SHP77 treated with DMSO at 0.1 percent for 48 hours (cell line): Measurements from ENCODE around the gene HMGCS1.
"Not testable (repeated sequence)": the region's sequence is repeated elsewhere in the genome, so short reads cannot be mapped to it uniquely, and the experiment has no call there.

Source experiments
- DNase-seq: peaks from one replicate; lab custom pipeline; 2025; lab: John Stamatoyannopoulos, UW

HMGCS1 gene

GRCh38 chr5:43313035-43313853 lies at the start of gene HMGCS1:
HMGCS1 (minus strand) TSS chr5:43313412; CDS start chr5:43298965, 14,447 bp downstream.
- DNase-seq: peak; percentile 100

DNA sequence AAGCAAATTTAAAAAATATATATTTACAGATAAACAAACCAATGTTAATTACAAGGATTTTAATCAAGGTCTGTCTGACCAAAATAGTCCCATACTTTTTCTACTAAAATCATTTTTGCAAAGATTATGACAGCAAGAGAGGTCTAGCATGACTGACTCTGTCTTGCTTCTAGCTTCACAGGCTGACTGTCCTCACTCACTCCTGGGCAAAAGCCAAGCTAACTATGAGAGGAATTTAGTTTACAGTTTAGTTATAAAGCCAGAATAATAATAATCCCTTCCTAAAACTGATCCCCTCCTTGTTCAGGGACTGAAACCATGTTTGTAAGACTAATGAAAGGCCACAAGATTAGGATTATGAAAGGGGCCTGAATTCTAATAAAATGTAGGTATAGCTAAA lies 45.5 kb upstream of the HMGCS1 start:
- DNase-seq: no peak

DNA sequence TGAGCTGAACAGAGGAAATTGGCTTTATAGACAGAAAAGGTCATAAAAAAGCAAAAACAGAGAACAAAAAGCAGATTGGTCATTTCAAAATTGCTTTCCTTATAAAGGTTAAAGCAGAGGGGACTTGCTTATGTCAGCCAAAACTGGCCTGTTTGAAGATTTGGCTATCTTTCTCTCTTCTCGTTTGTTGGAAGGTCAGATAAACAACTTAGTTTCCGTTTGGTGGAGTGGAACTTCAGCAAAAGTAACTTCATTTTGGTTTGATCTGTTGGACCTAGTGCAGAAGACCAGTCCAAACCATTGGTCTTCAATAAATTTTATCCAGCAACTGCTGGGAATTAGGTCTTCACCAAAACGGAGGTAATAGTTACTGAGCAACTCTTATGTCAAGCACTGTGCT lies 45.1 kb upstream of the HMGCS1 start:
- no peak for DNase-seq

GRCh38 chr5:43357878-43358281 lies 44.7 kb upstream of the HMGCS1 start:
- no peak for DNase-seq

- DNase-seq: no peak
Measured at GRCh38 chr5:43357067-43357466, 43.9 kb upstream of the HMGCS1 start.

DNA sequence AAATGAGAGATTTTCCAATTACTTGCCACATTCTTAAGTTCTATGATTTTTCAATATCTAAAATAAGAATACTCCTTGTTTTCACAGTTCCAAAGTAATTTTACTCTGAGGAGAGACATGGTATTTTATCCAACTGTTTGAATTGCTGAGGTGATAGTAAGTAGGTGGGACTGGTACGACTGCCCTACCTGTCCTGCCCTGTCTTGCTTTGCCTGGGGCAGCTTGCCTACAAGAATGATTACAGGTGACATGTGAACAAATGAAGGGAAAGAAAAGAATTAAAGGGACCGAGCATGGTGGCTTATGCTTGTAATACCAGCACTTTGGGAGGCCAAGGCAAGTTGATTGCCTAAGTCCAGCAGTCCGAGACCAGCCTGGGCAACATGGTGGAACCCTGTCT lies 41.6 kb upstream of the HMGCS1 start:
- no peak for DNase-seq

DNA sequence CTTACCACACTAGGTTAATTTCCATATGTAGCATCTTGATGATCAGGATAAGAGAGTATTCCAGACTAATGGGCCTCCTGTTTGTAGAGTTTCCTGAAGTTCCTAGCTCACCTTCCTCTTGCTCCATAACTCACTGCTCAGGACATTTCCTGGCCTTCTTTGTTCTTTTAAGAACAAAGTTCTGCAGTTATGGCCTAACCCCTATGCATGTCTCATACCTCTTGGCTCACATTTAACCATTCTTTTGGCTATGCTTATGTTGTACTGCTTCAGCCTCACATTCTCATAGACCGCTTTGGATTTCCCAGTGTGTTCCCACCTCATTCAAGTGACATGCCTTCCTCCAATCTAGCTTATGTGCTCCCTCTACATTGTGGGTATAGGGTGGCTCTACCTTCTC lies 40.5 kb upstream of the HMGCS1 start:
- DNase-seq: no peak

DNA sequence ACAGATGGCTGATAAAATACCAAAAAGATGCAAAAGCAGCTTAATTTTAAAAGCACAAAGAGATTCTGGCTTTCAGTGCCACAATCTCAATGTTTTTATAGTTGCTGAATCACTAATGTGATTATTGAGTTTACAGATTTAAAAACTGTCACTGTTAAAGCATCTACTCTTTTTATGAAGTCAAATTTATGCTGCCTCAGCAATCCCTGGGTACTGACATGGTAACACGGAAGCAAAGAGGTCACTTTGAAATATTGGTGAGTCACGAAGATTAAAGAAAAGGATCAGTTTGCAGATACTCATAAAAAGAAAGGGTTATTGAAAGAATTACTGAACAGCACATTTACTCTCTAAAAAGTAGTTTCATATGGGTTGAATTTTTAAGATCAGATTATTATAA lies 39.7 kb upstream of the HMGCS1 start:
- DNase-seq: no peak

GRCh38 chr5:43352131-43352530 lies 38.9 kb upstream of the HMGCS1 start:
- DNase-seq: no peak

DNA sequence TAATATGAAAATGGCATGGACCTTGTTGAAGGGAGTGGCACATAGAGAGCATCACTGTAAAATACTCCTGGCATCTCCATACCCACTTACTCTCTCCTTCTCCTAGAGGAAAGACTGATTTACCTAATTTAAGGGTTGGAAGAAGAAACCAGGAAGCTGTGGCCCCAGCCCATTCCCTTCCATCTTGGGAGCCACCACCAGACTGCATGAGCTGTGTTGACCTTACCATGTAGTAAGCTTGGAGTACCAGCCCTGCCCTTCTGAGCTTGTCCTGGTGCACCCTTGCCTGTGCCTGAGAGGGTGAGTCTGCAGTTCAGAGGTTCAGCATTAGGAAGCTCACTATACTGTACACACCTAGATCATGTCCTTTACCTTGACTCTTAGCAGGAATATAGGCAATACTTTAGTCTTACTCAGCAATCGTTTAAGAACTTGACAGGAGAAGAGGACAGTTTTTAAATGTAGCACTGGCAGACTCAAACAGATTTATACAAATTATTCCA lies 35.7 kb upstream of the HMGCS1 start:
- no peak for DNase-seq

GRCh38 chr5:43348207-43348606 lies 35.0 kb upstream of the HMGCS1 start:
- DNase-seq: no peak

DNA sequence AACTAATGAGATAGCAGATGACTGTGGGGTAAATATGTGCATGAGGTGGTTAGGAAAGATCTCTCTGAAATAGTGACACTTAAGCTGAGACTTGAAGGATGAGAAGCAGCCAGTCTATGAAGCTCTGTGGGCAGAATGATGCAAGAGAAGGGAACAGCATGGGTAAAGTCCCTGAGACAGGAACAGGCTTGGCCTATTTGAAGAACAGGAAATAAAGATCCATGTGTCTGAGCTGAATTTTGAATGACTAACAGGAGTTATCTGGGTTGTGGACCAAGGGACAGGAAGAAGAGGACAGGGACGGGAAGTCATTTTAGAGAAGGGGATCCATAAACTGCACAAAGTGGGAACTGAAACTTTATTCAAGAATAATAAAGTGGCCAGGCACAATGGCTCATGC lies 25.6 kb upstream of the HMGCS1 start:
- no peak for DNase-seq

GRCh38 chr5:43336159-43336558 lies 22.9 kb upstream of the HMGCS1 start:
- DNase-seq: no peak

GRCh38 chr5:43335681-43336080 lies 22.5 kb upstream of the HMGCS1 start:
- no peak for DNase-seq

DNA sequence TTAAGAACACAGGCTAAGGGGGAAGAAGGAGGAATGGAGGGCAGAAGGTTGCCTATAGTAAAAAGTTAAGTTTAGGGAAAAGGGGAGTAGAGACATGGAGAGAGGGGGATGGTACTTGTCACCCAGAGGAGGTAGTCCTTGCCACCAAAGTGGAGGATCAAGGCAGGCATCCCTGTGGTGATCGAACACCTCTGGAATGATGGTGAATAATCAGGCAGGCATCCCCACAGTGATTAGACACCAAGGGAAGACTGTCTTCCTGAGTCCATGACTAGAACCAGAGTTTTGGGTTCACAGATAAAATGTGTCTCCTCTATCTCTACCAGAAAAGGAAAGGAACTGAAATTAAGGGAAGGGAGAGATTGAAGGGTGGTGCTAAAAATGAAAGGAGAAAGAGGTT lies 19.2 kb upstream of the HMGCS1 start:
- DNase-seq: no peak

DNA sequence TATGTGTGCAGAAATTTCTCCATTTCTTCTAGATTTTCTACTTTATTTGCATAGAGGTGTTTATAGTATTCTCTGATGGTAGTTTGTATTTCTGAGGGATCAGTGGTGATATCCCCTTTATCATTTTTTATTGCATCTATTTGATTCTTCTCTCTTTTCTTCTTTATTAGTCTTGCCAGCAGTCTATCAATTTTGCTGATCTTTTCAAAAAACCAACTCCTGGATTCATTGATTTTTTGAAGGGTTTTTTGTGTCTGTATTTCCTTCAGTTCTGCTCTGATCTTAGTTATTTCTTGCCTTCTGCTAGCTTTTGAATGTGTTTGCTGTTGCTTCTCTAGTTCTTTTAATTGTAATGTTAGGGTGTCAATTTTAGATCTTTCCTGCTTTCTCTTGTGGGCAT lies 12.4 kb upstream of the HMGCS1 start:
- not testable (repeated sequence) for DNase-seq

DNA sequence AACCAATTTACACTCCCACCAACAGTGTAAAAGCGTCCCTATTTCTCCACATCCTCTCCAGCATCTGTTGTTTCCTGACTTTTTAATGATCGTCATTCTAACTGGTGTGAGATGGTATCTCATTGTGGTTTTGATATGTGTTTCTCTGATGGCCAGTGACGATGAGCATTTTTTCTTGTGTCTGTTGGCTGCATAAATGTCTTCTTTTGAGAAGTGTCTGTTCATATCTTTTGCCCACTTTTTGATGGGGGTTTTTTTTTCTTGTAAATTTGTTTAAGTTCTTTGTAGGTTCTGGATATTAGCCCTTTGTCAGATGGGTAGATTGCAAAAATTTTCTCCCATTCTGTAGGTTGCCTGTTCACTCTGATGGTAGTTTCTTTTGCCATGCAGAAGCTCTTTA lies 10.3 kb upstream of the HMGCS1 start:
- not testable (repeated sequence) for DNase-seq

- DNase-seq: no peak
Measured at GRCh38 chr5:43320846-43321245, 7.6 kb upstream of the HMGCS1 start.

- DNase-seq: no peak
Measured at GRCh38 chr5:43316421-43316820, 3.2 kb upstream of the HMGCS1 start.

GRCh38 chr5:43315682-43316081 lies 2.5 kb upstream of the HMGCS1 start:
- no peak for DNase-seq

GRCh38 chr5:43315263-43315662 lies 2.1 kb upstream of the HMGCS1 start:
- DNase-seq: no peak

DNA sequence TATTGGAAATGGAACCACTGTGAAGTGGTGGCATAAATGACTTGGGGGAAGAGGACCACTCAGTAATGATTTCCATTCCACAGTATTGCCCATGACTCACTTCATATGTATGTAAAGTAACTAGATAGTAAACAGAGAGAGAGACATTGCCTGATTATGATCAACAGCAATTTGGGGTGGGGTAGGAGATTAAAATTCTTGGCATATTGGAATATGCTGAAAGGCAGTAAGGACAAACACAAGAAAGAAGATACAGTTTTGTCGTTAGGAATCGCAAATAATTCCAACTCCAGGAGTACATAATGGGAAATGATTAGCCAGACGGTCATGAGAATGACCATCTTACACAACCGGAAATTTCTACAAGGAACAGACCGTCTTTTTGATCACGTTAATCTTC lies 1.5 kb upstream of the HMGCS1 start:
- DNase-seq: no peak

- DNase-seq: no peak
Measured at GRCh38 chr5:43313854-43314457, 744 bp upstream of the HMGCS1 start.

GRCh38 chr5:43312699-43313034 lies 545 bp downstream of the HMGCS1 start:
- DNase-seq: no peak
